ENCODE results near the gene NRG2.

The NRG2 gene

DNA sequence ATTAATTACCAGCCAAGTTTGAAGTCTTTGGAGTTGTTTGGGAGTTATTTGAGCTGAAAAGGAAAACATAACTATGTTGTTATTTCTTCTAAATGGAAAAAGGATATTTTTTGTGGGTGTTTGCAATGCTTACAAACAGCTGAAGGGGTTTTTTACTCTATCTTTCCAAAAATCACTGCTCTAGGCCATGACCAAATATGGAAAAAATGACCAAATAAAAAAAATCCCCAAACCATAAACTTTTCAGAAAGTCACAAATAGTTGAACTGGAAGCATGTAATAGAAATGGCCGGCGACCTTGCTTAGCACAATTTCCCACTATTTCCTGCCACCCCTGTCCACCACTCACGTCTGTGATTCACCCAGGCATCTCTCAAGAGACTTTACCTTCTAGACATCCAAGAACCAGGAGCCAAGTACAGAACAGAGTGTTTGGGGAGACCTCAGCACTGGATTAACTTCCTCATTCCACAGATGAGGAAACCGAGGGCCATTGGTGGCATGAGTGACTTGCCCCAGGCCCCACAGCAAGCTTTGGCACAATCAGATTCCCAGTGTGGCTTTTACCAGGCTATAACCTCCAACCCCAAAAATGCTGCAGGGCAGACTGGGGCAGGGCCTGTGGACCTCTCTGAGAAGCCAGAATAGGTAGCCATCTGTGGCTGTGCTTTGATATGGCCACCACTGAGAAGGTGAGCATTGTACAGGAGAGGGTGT lies 84.5 kb downstream of the NRG2 start:
- no peaks in the 10 kb centered on the region for H3K9me3 Mint-ChIP-seq
- no peak for DNase-seq (ENCODE audit: low spot score in 2 of 2)
- H3K27ac Mint-ChIP-seq (ENCODE audit: low read depth), result no peak overlapping the region
- H3K27me3 Mint-ChIP-seq, result peaks cover 11% of the 10 kb centered on the region
- peaks cover 2% of the 10 kb centered on the region for H3K4me1 Mint-ChIP-seq
- H3K36me3 Mint-ChIP-seq (ENCODE audit: insufficient read depth), result no peaks in the 10 kb centered on the region
- ATAC-seq (replicated peaks; ENCODE audit: extremely low read depth, poor library complexity, severe bottlenecking), result no peak
- no peak overlapping the region for H3K4me3 Mint-ChIP-seq

DNA sequence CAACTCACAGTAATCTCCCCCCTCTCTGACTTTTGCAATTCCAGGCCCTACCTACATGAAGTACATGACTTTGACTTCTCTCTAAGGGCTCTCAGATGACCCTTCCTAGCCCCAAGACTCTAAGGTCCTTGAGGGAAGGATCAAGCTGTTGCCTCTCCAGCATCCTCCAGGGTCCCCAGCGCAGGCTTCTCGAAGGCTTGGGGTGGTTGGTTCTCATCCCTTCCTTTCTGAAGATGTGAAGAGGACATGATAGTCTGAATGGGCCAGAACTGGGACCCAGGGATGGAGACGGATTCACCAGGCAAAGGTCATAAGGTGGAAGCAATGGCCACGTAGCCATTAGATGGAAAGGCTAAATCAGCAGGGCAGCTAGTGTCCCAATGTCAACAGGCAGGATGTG lies 86.8 kb downstream of the NRG2 start:
- Mint-ChIP-seq H3K4me3 (no peak overlapping the region), H3K27ac (ENCODE audit: low read depth) (no peak overlapping the region), H3K27me3 (peaks cover 16% of the 10 kb centered on the region), H3K9me3 (no peaks in the 10 kb centered on the region), H3K36me3 (ENCODE audit: insufficient read depth) (no peaks in the 10 kb centered on the region), H3K4me1 (peaks cover 4% of the 10 kb centered on the region)
- ATAC-seq (replicated peaks; ENCODE audit: extremely low read depth, poor library complexity, severe bottlenecking) (no peak), DNase-seq (ENCODE audit: low spot score in 2 of 2) (no peak)

GRCh38 chr5:139955616-139956273 lies 87.4 kb downstream of the NRG2 start:
- H3K9me3 Mint-ChIP-seq, result no peaks in the 10 kb centered on the region
- ATAC-seq (replicated peaks; ENCODE audit: extremely low read depth, poor library complexity, severe bottlenecking) (no peak), DNase-seq (ENCODE audit: low spot score in 2 of 2) (no peak)
- H3K36me3 Mint-ChIP-seq (ENCODE audit: insufficient read depth), result no peaks in the 10 kb centered on the region
- H3K27me3 Mint-ChIP-seq, result peaks cover 22% of the 10 kb centered on the region
- H3K4me1 Mint-ChIP-seq, result peaks cover 4% of the 10 kb centered on the region
- H3K4me3 Mint-ChIP-seq, result no peak overlapping the region
- H3K27ac Mint-ChIP-seq (ENCODE audit: low read depth), result no peak overlapping the region

- H3K4me3 Mint-ChIP-seq, result no peak overlapping the region
- H3K27me3 Mint-ChIP-seq, result peaks cover 28% of the 10 kb centered on the region
- no peak for DNase-seq (ENCODE audit: low spot score in 2 of 2)
- H3K27ac Mint-ChIP-seq (ENCODE audit: low read depth), result no peak overlapping the region
- ATAC-seq (replicated peaks; ENCODE audit: extremely low read depth, poor library complexity, severe bottlenecking), result no peak
- peaks cover 4% of the 10 kb centered on the region for H3K4me1 Mint-ChIP-seq
- no peaks in the 10 kb centered on the region for H3K9me3 Mint-ChIP-seq
- no peaks in the 10 kb centered on the region for H3K36me3 Mint-ChIP-seq (ENCODE audit: insufficient read depth)
Observed at GRCh38 chr5:139955053-139955605, 88.0 kb downstream of the NRG2 start.

DNA sequence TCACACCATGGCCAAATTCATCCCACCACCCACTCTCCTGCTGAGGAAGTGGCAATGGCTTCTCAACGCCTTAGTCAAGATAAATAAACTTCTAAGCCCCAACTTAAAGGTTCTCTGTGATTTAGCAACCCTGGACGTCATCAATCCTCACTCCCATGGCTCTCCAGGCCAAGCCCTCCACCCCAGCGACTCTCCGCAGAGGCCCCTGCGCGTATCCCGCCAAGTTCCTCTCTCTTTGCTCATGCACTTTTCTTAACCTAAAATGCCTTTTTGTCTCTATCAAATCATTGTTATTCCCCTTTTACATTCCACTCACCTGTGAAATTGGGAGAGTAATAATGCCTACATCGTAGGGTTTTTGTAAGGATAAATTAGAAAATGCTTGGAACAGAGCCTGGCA lies 88.6 kb downstream of the NRG2 start:
- no peak overlapping the region for H3K4me3 Mint-ChIP-seq
- H3K9me3 Mint-ChIP-seq, result no peaks in the 10 kb centered on the region

DNA sequence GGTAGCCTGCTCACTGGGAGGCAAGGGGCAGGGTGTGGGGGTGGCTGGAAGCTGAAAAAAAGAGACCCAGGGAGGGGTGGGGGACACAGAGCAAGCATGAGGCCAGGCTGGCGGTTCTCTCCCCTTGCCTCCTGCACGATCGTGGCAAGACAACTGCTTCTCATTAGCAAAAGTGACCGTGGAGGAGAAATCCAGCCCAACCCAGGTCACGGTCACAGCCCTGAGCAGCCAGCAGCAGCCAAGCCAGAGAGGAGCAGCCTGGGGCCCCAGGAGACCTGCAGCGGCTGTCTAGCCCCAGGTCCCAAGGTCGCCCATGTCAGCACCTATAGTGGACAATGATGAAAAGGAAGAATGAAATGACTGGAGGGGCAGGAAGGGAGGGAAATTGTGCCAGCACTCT lies 89.1 kb downstream of the NRG2 start:
- Mint-ChIP-seq H3K4me1 (peaks cover 4% of the 10 kb centered on the region), H3K27me3 (peaks cover 30% of the 10 kb centered on the region), H3K4me3 (no peak overlapping the region), H3K27ac (ENCODE audit: low read depth) (no peak overlapping the region), H3K9me3 (no peaks in the 10 kb centered on the region), H3K36me3 (ENCODE audit: insufficient read depth) (no peaks in the 10 kb centered on the region)
- no peak for ATAC-seq (replicated peaks; ENCODE audit: extremely low read depth, poor library complexity, severe bottlenecking)
- DNase-seq (ENCODE audit: low spot score in 2 of 2), result no peak

More for the DNA sequence above, 88.6 kb downstream of the NRG2 start:
- Mint-ChIP-seq H3K4me1 (peaks cover 4% of the 10 kb centered on the region), H3K27ac (ENCODE audit: low read depth) (no peak overlapping the region), H3K36me3 (ENCODE audit: insufficient read depth) (no peaks in the 10 kb centered on the region), H3K27me3 (peaks cover 30% of the 10 kb centered on the region)
- no peak for DNase-seq (ENCODE audit: low spot score in 2 of 2)
- ATAC-seq (replicated peaks; ENCODE audit: extremely low read depth, poor library complexity, severe bottlenecking), result no peak

DNA sequence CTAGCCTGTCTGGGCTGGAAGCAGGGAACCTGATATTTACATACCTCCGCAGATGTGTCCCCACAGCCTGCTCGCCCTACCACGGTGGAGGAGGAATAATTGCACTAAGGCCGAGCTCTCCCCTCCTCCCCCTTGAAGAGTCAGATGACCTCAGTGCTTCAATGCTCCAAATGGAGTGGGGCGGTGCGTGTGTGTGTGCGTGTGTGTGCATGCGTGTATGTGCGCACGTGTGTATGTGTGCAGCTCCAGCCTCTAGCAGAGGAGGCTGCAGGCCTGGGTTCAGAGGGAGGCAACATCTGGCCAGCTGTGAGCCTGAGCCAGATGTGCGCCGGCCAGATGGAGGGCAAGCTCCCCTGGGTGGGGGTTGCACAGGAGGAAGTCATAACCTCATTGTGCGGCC lies 90.5 kb downstream of the NRG2 start:
- no peak overlapping the region for H3K4me3 Mint-ChIP-seq

DNA sequence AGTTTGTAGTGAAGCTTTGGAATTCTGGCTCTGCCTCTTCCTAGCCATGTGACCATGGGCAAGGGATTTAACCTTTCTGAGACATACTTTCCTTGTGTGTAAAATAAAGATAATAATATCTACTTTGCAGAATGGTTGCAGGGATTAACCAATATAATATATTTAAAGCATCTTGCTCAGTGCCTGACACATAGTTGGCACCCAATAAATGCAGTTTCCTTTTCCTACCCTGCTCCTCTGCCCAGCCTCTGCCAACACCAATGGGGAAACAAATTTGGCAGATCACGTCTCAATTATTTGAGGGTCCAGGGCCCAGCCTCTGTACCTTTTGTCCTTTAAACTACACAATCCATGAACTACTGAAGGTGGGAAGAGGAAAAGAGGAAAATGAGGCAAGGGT lies 91.1 kb downstream of the NRG2 start:
- ATAC-seq (replicated peaks; ENCODE audit: extremely low read depth, poor library complexity, severe bottlenecking), result no peak
- Mint-ChIP-seq H3K4me3 (no peak overlapping the region), H3K27me3 (peaks cover 43% of the 10 kb centered on the region), H3K9me3 (no peaks in the 10 kb centered on the region), H3K36me3 (ENCODE audit: insufficient read depth) (no peaks in the 10 kb centered on the region), H3K4me1 (peaks cover 4% of the 10 kb centered on the region), H3K27ac (ENCODE audit: low read depth) (no peak overlapping the region)
- no peak for DNase-seq (ENCODE audit: low spot score in 2 of 2)

More for the DNA sequence above, 90.5 kb downstream of the NRG2 start:
- H3K27ac Mint-ChIP-seq (ENCODE audit: low read depth), result no peak overlapping the region
- ATAC-seq (replicated peaks; ENCODE audit: extremely low read depth, poor library complexity, severe bottlenecking), result no peak
- H3K4me1 Mint-ChIP-seq, result peaks cover 4% of the 10 kb centered on the region
- DNase-seq (ENCODE audit: low spot score in 2 of 2), result no peak
- peaks cover 38% of the 10 kb centered on the region for H3K27me3 Mint-ChIP-seq
- no peaks in the 10 kb centered on the region for H3K36me3 Mint-ChIP-seq (ENCODE audit: insufficient read depth)
- no peaks in the 10 kb centered on the region for H3K9me3 Mint-ChIP-seq

- DNase-seq (ENCODE audit: low spot score in 2 of 2), result no peak
- Mint-ChIP-seq H3K4me1 (peaks cover 4% of the 10 kb centered on the region), H3K27ac (ENCODE audit: low read depth) (no peak overlapping the region), H3K27me3 (peaks cover 45% of the 10 kb centered on the region), H3K36me3 (ENCODE audit: insufficient read depth) (no peaks in the 10 kb centered on the region), H3K4me3 (no peak overlapping the region), H3K9me3 (no peaks in the 10 kb centered on the region)
- ATAC-seq (replicated peaks; ENCODE audit: extremely low read depth, poor library complexity, severe bottlenecking), result no peak
Observed at GRCh38 chr5:139951296-139951924, 91.7 kb downstream of the NRG2 start.

DNA sequence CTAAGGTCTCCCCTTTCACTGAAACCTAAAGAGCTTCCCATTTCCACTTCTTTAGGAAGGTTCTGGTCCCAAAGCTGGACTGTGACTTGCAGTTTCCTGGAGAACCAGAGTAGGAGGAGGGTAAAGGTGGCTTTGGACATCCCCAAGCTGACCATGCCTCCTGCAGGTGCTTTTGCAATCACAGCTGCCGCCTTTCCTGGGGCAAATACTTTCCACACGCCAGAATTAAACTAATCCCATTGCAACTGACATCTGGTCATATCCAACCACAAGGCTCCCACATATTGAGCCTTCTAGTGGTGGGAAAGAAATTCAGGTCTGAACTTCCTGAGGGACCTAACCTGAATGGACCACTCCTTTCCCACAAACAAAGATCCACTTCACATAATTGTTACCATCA lies 92.7 kb downstream of the NRG2 start:
- Mint-ChIP-seq H3K9me3 (no peaks in the 10 kb centered on the region), H3K27me3 (peaks cover 55% of the 10 kb centered on the region), H3K27ac (ENCODE audit: low read depth) (no peak overlapping the region), H3K4me1 (peaks cover 4% of the 10 kb centered on the region), H3K36me3 (ENCODE audit: insufficient read depth) (no peaks in the 10 kb centered on the region), H3K4me3 (no peak overlapping the region)
- ATAC-seq (replicated peaks; ENCODE audit: extremely low read depth, poor library complexity, severe bottlenecking) (no peak), DNase-seq (ENCODE audit: low spot score in 2 of 2) (no peak)

DNA sequence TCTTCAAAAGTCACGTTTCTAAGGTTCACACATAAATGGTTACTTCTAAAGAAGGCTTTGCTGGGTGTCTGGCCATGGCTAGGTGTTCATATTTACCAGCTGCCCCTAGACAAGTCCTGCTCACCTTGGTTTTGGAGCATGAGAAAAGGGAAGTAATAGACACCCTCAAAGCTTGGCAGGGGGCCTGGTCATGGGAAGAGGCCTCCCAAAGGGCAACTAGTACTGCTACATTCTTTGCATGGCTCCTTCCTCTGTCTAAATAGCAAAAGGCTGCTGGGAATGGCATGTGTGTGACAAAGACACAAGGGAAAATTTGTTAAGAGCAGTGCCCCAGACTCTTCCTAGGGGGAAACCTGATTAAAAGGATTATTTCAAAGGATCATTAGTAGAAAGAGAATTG lies 93.4 kb downstream of the NRG2 start:
- ATAC-seq (replicated peaks; ENCODE audit: extremely low read depth, poor library complexity, severe bottlenecking), result no peak
- Mint-ChIP-seq H3K27me3 (peaks cover 62% of the 10 kb centered on the region), H3K9me3 (no peaks in the 10 kb centered on the region)

DNA sequence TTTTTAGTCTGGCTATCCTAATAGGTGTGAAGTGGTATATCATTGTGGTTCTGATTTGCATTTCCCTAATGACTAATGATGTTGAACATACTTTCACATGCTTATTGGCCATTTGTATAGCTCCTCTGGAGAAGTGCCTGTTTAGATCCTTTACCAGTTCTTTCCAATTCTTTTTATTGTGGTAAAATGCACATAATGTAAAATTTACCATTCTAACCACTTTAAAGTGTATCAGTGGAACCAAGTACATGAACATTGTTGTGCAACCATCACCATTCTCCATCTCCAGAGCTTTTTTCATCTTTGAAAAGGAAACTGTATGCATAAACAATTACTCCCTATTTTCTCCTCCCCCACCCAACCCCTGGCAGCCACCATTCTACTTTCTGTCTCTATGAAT lies 95.4 kb downstream of the NRG2 start:
- Mint-ChIP-seq H3K27ac (ENCODE audit: low read depth) (no peak overlapping the region), H3K4me3 (no peak overlapping the region), H3K27me3 (peaks cover 58% of the 10 kb centered on the region), H3K9me3 (no peaks in the 10 kb centered on the region), H3K4me1 (no peaks in the 10 kb centered on the region), H3K36me3 (ENCODE audit: insufficient read depth) (no peaks in the 10 kb centered on the region)
- DNase-seq (ENCODE audit: low spot score in 2 of 2), result no peak
- no peak for ATAC-seq (replicated peaks; ENCODE audit: extremely low read depth, poor library complexity, severe bottlenecking)

More for the DNA sequence above, 93.4 kb downstream of the NRG2 start:
- Mint-ChIP-seq H3K4me1 (peaks cover 4% of the 10 kb centered on the region), H3K4me3 (no peak overlapping the region), H3K27ac (ENCODE audit: low read depth) (no peak overlapping the region), H3K36me3 (ENCODE audit: insufficient read depth) (no peaks in the 10 kb centered on the region)
- DNase-seq (ENCODE audit: low spot score in 2 of 2), result no peak

GRCh38 chr5:139946440-139946839 lies 96.7 kb downstream of the NRG2 start:
- ATAC-seq (replicated peaks; ENCODE audit: extremely low read depth, poor library complexity, severe bottlenecking), result no peak
- no peak overlapping the region for H3K27ac Mint-ChIP-seq (ENCODE audit: low read depth)
- H3K36me3 Mint-ChIP-seq (ENCODE audit: insufficient read depth), result peaks cover 1% of the 10 kb centered on the region
- peaks cover 65% of the 10 kb centered on the region for H3K27me3 Mint-ChIP-seq
- H3K4me3 Mint-ChIP-seq, result no peak overlapping the region
- no peaks in the 10 kb centered on the region for H3K9me3 Mint-ChIP-seq
- no peaks in the 10 kb centered on the region for H3K4me1 Mint-ChIP-seq
- DNase-seq (ENCODE audit: low spot score in 2 of 2), result no peak

Measured in central memory CD8-positive, alpha-beta T cell (primary cell).